Measurements from ENCODE around the gene MRPL36.

- TF ChIP-seq EZH2 (IDR thresholded peaks at IDR 0.05; ENCODE audit: low read length) (no peak), CTCF (optimal IDR thresholded peaks at IDR 0.05 in 1 of 3, IDR thresholded peaks at IDR 0.05 in 1 of 3, conservative IDR thresholded peaks at IDR 0.05 in 1 of 3; ENCODE audit: extremely low read depth in 1 of 3, insufficient read depth in 2 of 3, low read length in 3 of 3) (no peak)
Measured at GRCh38 chr5:1762883-1763547, 36.6 kb downstream of the MRPL36 start.

All from keratinocyte (primary cell).